Measurements from ENCODE around the gene SELENOP.

GRCh38 chr5:42851481-42851880 is 39.8 kb upstream of the SELENOP start:
- TF ChIP-seq, protein P1, sequence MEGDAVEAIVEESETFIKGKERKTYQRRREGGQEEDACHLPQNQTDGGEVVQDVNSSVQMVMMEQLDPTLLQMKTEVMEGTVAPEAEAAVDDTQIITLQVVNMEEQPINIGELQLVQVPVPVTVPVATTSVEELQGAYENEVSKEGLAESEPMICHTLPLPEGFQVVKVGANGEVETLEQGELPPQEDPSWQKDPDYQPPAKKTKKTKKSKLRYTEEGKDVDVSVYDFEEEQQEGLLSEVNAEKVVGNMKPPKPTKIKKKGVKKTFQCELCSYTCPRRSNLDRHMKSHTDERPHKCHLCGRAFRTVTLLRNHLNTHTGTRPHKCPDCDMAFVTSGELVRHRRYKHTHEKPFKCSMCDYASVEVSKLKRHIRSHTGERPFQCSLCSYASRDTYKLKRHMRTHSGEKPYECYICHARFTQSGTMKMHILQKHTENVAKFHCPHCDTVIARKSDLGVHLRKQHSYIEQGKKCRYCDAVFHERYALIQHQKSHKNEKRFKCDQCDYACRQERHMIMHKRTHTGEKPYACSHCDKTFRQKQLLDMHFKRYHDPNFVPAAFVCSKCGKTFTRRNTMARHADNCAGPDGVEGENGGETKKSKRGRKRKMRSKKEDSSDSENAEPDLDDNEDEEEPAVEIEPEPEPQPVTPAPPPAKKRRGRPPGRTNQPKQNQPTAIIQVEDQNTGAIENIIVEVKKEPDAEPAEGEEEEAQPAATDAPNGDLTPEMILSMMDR (IDR thresholded peaks at IDR 0.05), result no peak
- no peak for TF ChIP-seq POLR2A (IDR thresholded peaks at IDR 0.05)
- no peak for TF ChIP-seq POLR2AphosphoS5 (IDR thresholded peaks at IDR 0.05)
